Thymus (tissue), 11 donors: ENCODE results near the gene RHEBL1. TPM values are rescaled to one million over a fixed set of nuclear protein-coding genes. Genes with fewer than 3 reads are reported as not detected.
A peak's percentile ranks its signal among the peaks of the same experiment; 100 is the strongest.

Experiments used
- DNase-seq, 9 donors: peaks; one replicate each; pipeline ENCODE4 v3.0.0-alpha.2; 2013; ENCODE audit warnings: low spot score in 9 of 9, low read depth in 6 of 9, missing footprints in 1 of 9
- H3K27ac ChIP-seq, 2 donors: one replicate each; pipeline ENCODE4 v1.5.1; 2013; ENCODE audit warnings: control low read depth in 1 of 2, low read depth in 1 of 2, low read length in 1 of 2, mild to moderate bottlenecking in 1 of 2, moderate library complexity in 1 of 2
- H3K27me3 ChIP-seq, 2 donors: one replicate each; pipeline ENCODE4 v1.5.1; 2013; ENCODE audit warnings: low read length in 1 of 2; ENCODE audit not compliant: control insufficient read depth in 2 of 2, insufficient read depth in 1 of 2
- H3K36me3 ChIP-seq, 2 donors: one replicate each; pipeline ENCODE4 v1.5.1; 2013; ENCODE audit warnings: low read length in 1 of 2, mild to moderate bottlenecking in 1 of 2, moderate library complexity in 1 of 2; ENCODE audit not compliant: control insufficient read depth in 2 of 2, insufficient read depth in 2 of 2
- H3K4me1 ChIP-seq, 2 donors: one replicate each; pipeline ENCODE4 v1.5.1; 2013; ENCODE audit warnings: low read length in 2 of 2; ENCODE audit not compliant: control insufficient read depth in 2 of 2, insufficient read depth in 2 of 2
- H3K4me3 ChIP-seq, 2 donors: one replicate each; pipeline ENCODE4 v1.5.1; 2013; ENCODE audit warnings: low read length in 2 of 2, control low read depth in 1 of 2, mild to moderate bottlenecking in 1 of 2
- H3K9me3 ChIP-seq, 2 donors: one replicate each; pipeline ENCODE4 v1.5.1; 2013; ENCODE audit warnings: low read length in 1 of 2, mild to moderate bottlenecking in 1 of 2; ENCODE audit not compliant: control insufficient read depth in 2 of 2, insufficient read depth in 1 of 2
- whole genome bisulfite sequencing: extraction: QIAGEN DNeasy Blood & Tissue Kit; methylation state at CpG from one replicate; pipeline ENCODE4 v1.1.7; 2013; 5-methylcytosine and 5-hydroxymethylcytosine counted together
- polyA plus RNA-seq: library from polyadenylated mRNA; stranded (reverse); fragments of 200-250 nt; gene quantifications from one replicate; pipeline ENCODE4 v1.2.3, GENCODE V29; 2013
- total RNA-seq: library from RNA; stranded (reverse); fragments of 120-200 nt; gene quantifications from one replicate; pipeline ENCODE4 v1.2.4, GENCODE V29; 2013
- donor health status: healthy.

The RHEBL1 gene
- total and polyA plus RNA-seq, 2 donors: 1.6 to 3.2 TPM

GRCh38 chr12:49100380-49100779, 30.6 kb upstream of the RHEBL1 start:
- H3K27ac ChIP-seq: no peak overlapping the region
- no peaks in the 10 kb centered on the region for H3K4me1 ChIP-seq
- H3K27me3 ChIP-seq: peaks cover 0 to 4% of the 10 kb centered on the region in 2 donors
- DNase-seq: no peak
- no peak overlapping the region for H3K4me3 ChIP-seq
- no peaks in the 10 kb centered on the region for H3K9me3 ChIP-seq
- 97% methylated on average over 6 of the region's 6 CpGs for WGBS
- peaks cover 76 to 84% of the 10 kb centered on the region in 2 donors for H3K36me3 ChIP-seq

- no peak overlapping the region for H3K4me3 ChIP-seq
- no peak for DNase-seq
- H3K4me1 ChIP-seq: peaks cover 7 to 11% of the 10 kb centered on the region in 2 donors
- peaks cover 12 to 21% of the 10 kb centered on the region in 2 donors for H3K27me3 ChIP-seq
- WGBS: 95% methylated on average over 2 of the region's 2 CpGs
- H3K9me3 ChIP-seq: no peaks in the 10 kb centered on the region
- H3K27ac ChIP-seq: no peak overlapping the region
- H3K36me3 ChIP-seq: peaks cover 63 to 67% of the 10 kb centered on the region in 2 donors
Measured at GRCh38 chr12:49098703-49099102, 28.9 kb upstream of the RHEBL1 start.

- DNase-seq: peak in 3 of 9 donors; percentile 51 to 73 (median 69)
- peaks cover 7 to 14% of the 10 kb centered on the region in 2 donors for H3K4me1 ChIP-seq
- H3K27ac ChIP-seq: no peak overlapping the region
- H3K27me3 ChIP-seq: peaks cover 18 to 28% of the 10 kb centered on the region in 2 donors
- no peak overlapping the region for H3K4me3 ChIP-seq
- 88% methylated on average over 4 of the region's 4 CpGs for WGBS
- H3K9me3 ChIP-seq: no peaks in the 10 kb centered on the region
- H3K36me3 ChIP-seq: peaks cover 56 to 60% of the 10 kb centered on the region in 2 donors
Measured at GRCh38 chr12:49098035-49098451, 28.3 kb upstream of the RHEBL1 start.

- Histone ChIP-seq H3K4me3 (no peak overlapping the region), H3K36me3 (peaks cover 50 to 54% of the 10 kb centered on the region in 2 donors), H3K4me1 (peaks cover 10 to 18% of the 10 kb centered on the region in 2 donors), H3K27ac (no peak overlapping the region), H3K27me3 (peaks cover 25 to 34% of the 10 kb centered on the region in 2 donors), H3K9me3 (no peaks in the 10 kb centered on the region)
- no peak for DNase-seq
- 97% methylated on average over 3 of the region's 3 CpGs for WGBS
Measured at GRCh38 chr12:49097381-49097780, 27.6 kb upstream of the RHEBL1 start.

- H3K4me3 ChIP-seq: no peak overlapping the region
- H3K36me3 ChIP-seq: peaks cover 26 to 29% of the 10 kb centered on the region in 2 donors
- H3K4me1 ChIP-seq: peaks cover 12 to 40% of the 10 kb centered on the region in 2 donors
- peaks cover 0 to 4% of the 10 kb centered on the region in 2 donors for H3K9me3 ChIP-seq
- H3K27me3 ChIP-seq: peaks cover 47 to 58% of the 10 kb centered on the region in 2 donors
- no peak overlapping the region for H3K27ac ChIP-seq
- DNase-seq: no peak
- 91% methylated on average over 2 of the region's 2 CpGs for WGBS
Measured at GRCh38 chr12:49094975-49095365, 25.2 kb upstream of the RHEBL1 start.

GRCh38 chr12:49094160-49094974, 24.6 kb upstream of the RHEBL1 start, which contains the start of gene DHH:
DHH (minus strand) TSS chr12:49094801; CDS start chr12:49094512, 289 bp downstream.
- WGBS: 5% methylated on average over 49 of the region's 49 CpGs
- Histone ChIP-seq H3K27me3 (peaks cover 53 to 64% of the 10 kb centered on the region in 2 donors), H3K9me3 (peaks cover 0 to 4% of the 10 kb centered on the region in 2 donors), H3K4me3 (peak within 1 kb of the TSS in 1 of 2 donors; percentile 10), H3K4me1 (peaks cover 16 to 45% of the 10 kb centered on the region in 2 donors), H3K36me3 (peaks cover 21 to 26% of the 10 kb centered on the region in 2 donors), H3K27ac (no peak within 1 kb of the TSS)
- peak in 2 of 9 donors; percentile 29 to 60 for DNase-seq

GRCh38 chr12:49093792-49094159, 24.0 kb upstream of the RHEBL1 start:
- Histone ChIP-seq H3K4me1 (peaks cover 16 to 50% of the 10 kb centered on the region in 2 donors), H3K27me3 (peaks cover 59 to 70% of the 10 kb centered on the region in 2 donors), H3K9me3 (peaks cover 0 to 4% of the 10 kb centered on the region in 2 donors), H3K4me3 (no peak overlapping the region), H3K36me3 (peaks cover 18 to 21% of the 10 kb centered on the region in 2 donors), H3K27ac (no peak overlapping the region)
- no peak for DNase-seq
- WGBS: 12% methylated on average over 9 of the region's 9 CpGs

- no peak overlapping the region for H3K27ac ChIP-seq
- H3K27me3 ChIP-seq: peaks cover 64 to 79% of the 10 kb centered on the region in 2 donors
- 71% methylated on average over 4 of the region's 4 CpGs for WGBS
- peaks cover 15% of the 10 kb centered on the region in 2 donors for H3K36me3 ChIP-seq
- peaks cover 0 to 4% of the 10 kb centered on the region in 2 donors for H3K9me3 ChIP-seq
- H3K4me3 ChIP-seq: no peak overlapping the region
- DNase-seq: no peak
- H3K4me1 ChIP-seq: peaks cover 16 to 59% of the 10 kb centered on the region in 2 donors
Measured at GRCh38 chr12:49092816-49093406, 23.1 kb upstream of the RHEBL1 start.
